K562 (cell line): ENCODE measurements around the gene SLC9B1. TPM values are rescaled to one million over a fixed set of nuclear protein-coding genes. Genes with fewer than 3 reads are reported as not detected.

Experiments used
- ARID1B ChIP-seq: fragments of 450-650 bp; IDR thresholded peaks from 2 replicates; pipeline ENCODE4 v1.6.1; 2016; ENCODE audit warnings: antibody characterized with exemption, mild to moderate bottlenecking, inconsistent platforms
- BACH1 ChIP-seq: fragments of 200-800 bp; sonication (Bioruptor generic); IDR thresholded peaks from 2 replicates; pipeline ENCODE4 v1.6.1; 2016; ENCODE audit warnings: missing genetic modification characterization, missing compliant biosample characterization
- CEBPB ChIP-seq: fragments of 450-650 bp; IDR thresholded peaks from 2 replicates; pipeline ENCODE4 v1.6.1; 2016; ENCODE audit warnings: missing genetic modification characterization, missing compliant biosample characterization
- ERF ChIP-seq: fragments of 450-650 bp; formaldehyde crosslinking; IDR thresholded peaks from 2 replicates; pipeline ENCODE4 v1.4.0; 2020; ENCODE audit warnings: mild to moderate bottlenecking, mixed read lengths
- POLR2G ChIP-seq: fragments of 200-400 bp; formaldehyde crosslinking; IDR thresholded peaks from 2 replicates; pipeline ENCODE4 v1.6.1; 2017; ENCODE audit warnings: low read depth, mild to moderate bottlenecking, antibody characterized with exemption, low read length, moderate library complexity
- RFX5 ChIP-seq: IDR thresholded peaks from 2 replicates; pipeline ENCODE4 v1.6.1; 2011; ENCODE audit warnings: low read depth, mild to moderate bottlenecking, improper control_type of control experiment, low read length
- SMARCE1 ChIP-seq: fragments of 450-650 bp; IDR thresholded peaks from 2 replicates; pipeline ENCODE4 v1.7.1; 2016; ENCODE audit warnings: mild to moderate bottlenecking
- TGIF2 ChIP-seq: sonication (generic); formaldehyde crosslinking; IDR thresholded peaks from 2 replicates; pipeline ENCODE4 v1.8.1; 2022; ENCODE audit warnings: mild to moderate bottlenecking, missing genetic modification reagents, moderate library complexity
- ZNF282 ChIP-seq: sonication (generic); formaldehyde crosslinking; IDR thresholded peaks from 2 replicates; pipeline ENCODE4 v1.8.1; 2023; ENCODE audit warnings: missing genetic modification reagents
- ZNF583 ChIP-seq: fragments of 250-450 bp; sonication (Bioruptor Pico); IDR thresholded peaks from 2 replicates; pipeline ENCODE4 v1.4.0; 2020
- ZNF695 ChIP-seq: fragments of 450-650 bp; formaldehyde crosslinking; IDR thresholded peaks from 2 replicates; pipeline ENCODE4 v1.4.0; 2020; ENCODE audit warnings: mild to moderate bottlenecking, moderate library complexity
- polyA plus RNA-seq, 8 experiments: library from polyadenylated mRNA; depleted of rRNA in 4 of 8; stranded (reverse) in 5 of 8; unstranded in 3 of 8; fragments of >200 nt; fragmentation: Nextera tagmentation in 2 of 8; fragmentation: Illumina TruSeq in 1 of 8; extraction: Ambion mirVana in 2 of 8; extraction: Trizol in 1 of 8; gene quantifications; 2 replicates each; pipeline versions ENCODE4 v1.2.1 to v1.2.3, GENCODE V29; 2011 to 2014; ENCODE audit warnings: inconsistent platforms in 1 of 8, missing spikeins in 1 of 8
- total RNA-seq, 7 experiments: library from RNA; depleted of rRNA in 6 of 7; stranded (reverse); fragments of >200 nt in 6 of 7; fragmentation: Illumina TruSeq in 2 of 7; extraction: Trizol in 2 of 7; gene quantifications; 2 replicates each; pipeline versions ENCODE4 v1.2.1 to v1.2.3, GENCODE V29; 2011 to 2021; ENCODE audit warnings: low replicate concordance in 1 of 7
- TF ChIP-seq, protein P1 (sequence below): fragments of 450-650 bp; IDR thresholded peaks from 2 replicates; pipeline ENCODE4 v1.6.1; 2017; ENCODE audit warnings: antibody characterized with exemption, mild to moderate bottlenecking
- TF ChIP-seq, protein P2 (sequence below): fragments of 450-650 bp; formaldehyde crosslinking; IDR thresholded peaks from 2 replicates; pipeline ENCODE4 v1.4.0; 2022; ENCODE audit warnings: missing genetic modification characterization

SLC9B1 gene
- total and polyA plus RNA-seq, 9 of the 15 experiments (the other 6 are each of a cell fraction or from before 2014, with no cell fraction given), result 0.21 to 1.3 (median 0.51) TPM

DNA sequence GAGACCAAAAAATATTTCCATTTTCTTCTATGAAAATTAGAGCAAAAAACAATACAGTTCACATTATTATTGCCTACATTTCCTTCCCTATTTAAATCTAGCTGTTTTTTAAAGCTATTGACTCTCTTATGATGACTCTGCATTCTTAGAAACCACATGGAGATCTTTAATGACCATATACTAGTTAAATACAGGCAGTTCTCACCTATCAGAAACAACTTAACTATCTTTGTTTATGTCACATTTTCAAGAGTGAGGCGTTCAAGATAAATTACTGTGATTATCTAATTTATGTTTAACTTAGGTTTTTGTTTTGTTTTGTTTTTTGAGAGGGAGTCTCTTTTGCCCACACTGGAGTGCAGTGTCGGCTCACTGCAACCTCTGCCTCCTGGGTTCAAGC is 147.7 kb downstream of the SLC9B1 start (continued):
- TF ChIP-seq ZNF282 (CRISPR knock-in tag) (no peak), BACH1 (tag) (peak; percentile 68; the same call in 1 of the 2 replicates), ARID1B (peak; percentile 68), SMARCE1 (peak; percentile 56), POLR2G (no peak), CEBPB (tag) (no peak), ZNF583 (no peak), TGIF2 (CRISPR knock-in tag) (no peak), ERF (CRISPR knock-in tag) (no peak), RFX5 (no peak), ZNF695 (CRISPR knock-in tag) (no peak)
- TF ChIP-seq, protein P1, sequence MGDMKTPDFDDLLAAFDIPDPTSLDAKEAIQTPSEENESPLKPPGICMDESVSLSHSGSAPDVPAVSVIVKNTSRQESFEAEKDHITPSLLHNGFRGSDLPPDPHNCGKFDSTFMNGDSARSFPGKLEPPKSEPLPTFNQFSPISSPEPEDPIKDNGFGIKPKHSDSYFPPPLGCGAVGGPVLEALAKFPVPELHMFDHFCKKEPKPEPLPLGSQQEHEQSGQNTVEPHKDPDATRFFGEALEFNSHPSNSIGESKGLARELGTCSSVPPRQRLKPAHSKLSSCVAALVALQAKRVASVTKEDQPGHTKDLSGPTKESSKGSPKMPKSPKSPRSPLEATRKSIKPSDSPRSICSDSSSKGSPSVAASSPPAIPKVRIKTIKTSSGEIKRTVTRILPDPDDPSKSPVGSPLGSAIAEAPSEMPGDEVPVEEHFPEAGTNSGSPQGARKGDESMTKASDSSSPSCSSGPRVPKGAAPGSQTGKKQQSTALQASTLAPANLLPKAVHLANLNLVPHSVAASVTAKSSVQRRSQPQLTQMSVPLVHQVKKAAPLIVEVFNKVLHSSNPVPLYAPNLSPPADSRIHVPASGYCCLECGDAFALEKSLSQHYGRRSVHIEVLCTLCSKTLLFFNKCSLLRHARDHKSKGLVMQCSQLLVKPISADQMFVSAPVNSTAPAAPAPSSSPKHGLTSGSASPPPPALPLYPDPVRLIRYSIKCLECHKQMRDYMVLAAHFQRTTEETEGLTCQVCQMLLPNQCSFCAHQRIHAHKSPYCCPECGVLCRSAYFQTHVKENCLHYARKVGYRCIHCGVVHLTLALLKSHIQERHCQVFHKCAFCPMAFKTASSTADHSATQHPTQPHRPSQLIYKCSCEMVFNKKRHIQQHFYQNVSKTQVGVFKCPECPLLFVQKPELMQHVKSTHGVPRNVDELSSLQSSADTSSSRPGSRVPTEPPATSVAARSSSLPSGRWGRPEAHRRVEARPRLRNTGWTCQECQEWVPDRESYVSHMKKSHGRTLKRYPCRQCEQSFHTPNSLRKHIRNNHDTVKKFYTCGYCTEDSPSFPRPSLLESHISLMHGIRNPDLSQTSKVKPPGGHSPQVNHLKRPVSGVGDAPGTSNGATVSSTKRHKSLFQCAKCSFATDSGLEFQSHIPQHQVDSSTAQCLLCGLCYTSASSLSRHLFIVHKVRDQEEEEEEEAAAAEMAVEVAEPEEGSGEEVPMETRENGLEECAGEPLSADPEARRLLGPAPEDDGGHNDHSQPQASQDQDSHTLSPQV, result peak; percentile 81
- TF ChIP-seq, protein P2, sequence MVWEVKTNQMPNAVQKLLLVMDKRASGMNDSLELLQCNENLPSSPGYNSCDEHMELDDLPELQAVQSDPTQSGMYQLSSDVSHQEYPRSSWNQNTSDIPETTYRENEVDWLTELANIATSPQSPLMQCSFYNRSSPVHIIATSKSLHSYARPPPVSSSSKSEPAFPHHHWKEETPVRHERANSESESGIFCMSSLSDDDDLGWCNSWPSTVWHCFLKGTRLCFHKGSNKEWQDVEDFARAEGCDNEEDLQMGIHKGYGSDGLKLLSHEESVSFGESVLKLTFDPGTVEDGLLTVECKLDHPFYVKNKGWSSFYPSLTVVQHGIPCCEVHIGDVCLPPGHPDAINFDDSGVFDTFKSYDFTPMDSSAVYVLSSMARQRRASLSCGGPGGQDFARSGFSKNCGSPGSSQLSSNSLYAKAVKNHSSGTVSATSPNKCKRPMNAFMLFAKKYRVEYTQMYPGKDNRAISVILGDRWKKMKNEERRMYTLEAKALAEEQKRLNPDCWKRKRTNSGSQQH (CRISPR knock-in tag), result no peak
